Fibroblast of lung (primary cell): ENCODE data around the gene DNAI1. TPM values are rescaled to one million over a fixed set of nuclear protein-coding genes. Genes with fewer than 3 reads are reported as not detected.
"Not testable (repeated sequence)": the region's sequence is repeated elsewhere in the genome, so short reads cannot be mapped to it uniquely, and the experiment has no call there.

Experiments
- DNase-seq, 2 donors: peaks; one replicate each; pipeline versions ENCODE4 v3.0.0 to v3.0.0-alpha.2; 2010; ENCODE audit warnings: low read depth in 2 of 2
- H2AFZ ChIP-seq: 2 replicates; pipeline ENCODE4 v1.5.1; 2012; ENCODE audit warnings: low read length, control low read depth, inconsistent platforms
- H3K27ac ChIP-seq: 2 replicates; pipeline ENCODE4 v1.5.1; 2011; ENCODE audit warnings: low read length, control low read depth; ENCODE audit not compliant: insufficient read depth
- H3K27me3 ChIP-seq: 2 replicates; pipeline ENCODE4 v1.5.1; 2011; ENCODE audit warnings: mild to moderate bottlenecking, low read length; ENCODE audit not compliant: control insufficient read depth, insufficient read depth
- H3K36me3 ChIP-seq: 2 replicates; pipeline ENCODE4 v1.5.1; 2011; ENCODE audit warnings: low read length; ENCODE audit not compliant: control insufficient read depth, insufficient read depth
- H3K4me1 ChIP-seq: 2 replicates; pipeline ENCODE4 v1.5.1; 2011; ENCODE audit warnings: low read length; ENCODE audit not compliant: control insufficient read depth, insufficient read depth; ENCODE audit errors: extremely low read depth
- H3K4me2 ChIP-seq: 2 replicates; pipeline ENCODE4 v1.5.1; 2011; ENCODE audit warnings: low read length, control low read depth; ENCODE audit not compliant: insufficient read depth; ENCODE audit errors: extremely low read depth
- H3K4me3 ChIP-seq, 4 experiments: fragments of 200-600 bp in 1 of 4; sonication (generic) in 1 of 4; replicated peaks in 1 of 4; 2 replicates each; pipeline ENCODE4 v1.5.1; 2011 to 2016; ENCODE audit warnings: low read length in 4 of 4, low read depth in 3 of 4, mild to moderate bottlenecking in 3 of 4, control low read depth in 2 of 4, inconsistent platforms in 1 of 4, mixed read lengths in 1 of 4; ENCODE audit not compliant: insufficient read depth in 1 of 4; ENCODE audit errors: control extremely low read depth in 1 of 4
- H3K79me2 ChIP-seq: 2 replicates; pipeline ENCODE4 v1.5.1; 2012; ENCODE audit warnings: mild to moderate bottlenecking, low read length, inconsistent platforms; ENCODE audit not compliant: control insufficient read depth, insufficient read depth
- H3K9ac ChIP-seq: 2 replicates; pipeline ENCODE4 v1.5.1; 2011; ENCODE audit warnings: mild to moderate bottlenecking, low read length, control low read depth; ENCODE audit not compliant: insufficient read depth
- H3K9me3 ChIP-seq: 2 replicates; pipeline ENCODE4 v1.5.1; 2012; ENCODE audit warnings: low read depth, low read length; ENCODE audit not compliant: control insufficient read depth, insufficient read depth
- H4K20me1 ChIP-seq: 2 replicates; pipeline ENCODE4 v1.5.1; 2011; ENCODE audit warnings: low read length; ENCODE audit not compliant: control insufficient read depth, insufficient read depth; ENCODE audit errors: extremely low read depth
- CTCF ChIP-seq, 2 donors: IDR thresholded peaks in 1 of 2; conservative IDR thresholded peaks in 1 of 2; 1 replicate in 1 of 2; 2 replicates in 1 of 2; pipeline ENCODE4 v1.5.1; 2011 to 2012; ENCODE audit warnings: low read length in 2 of 2, control low read depth in 1 of 2, inconsistent platforms in 1 of 2, low read depth in 1 of 2, mild to moderate bottlenecking in 1 of 2
- EZH2 ChIP-seq: IDR thresholded peaks from 2 replicates; pipeline ENCODE4 v1.5.1; 2012; ENCODE audit warnings: low read length, control low read depth, mild to moderate bottlenecking; ENCODE audit errors: missing control alignments
- polyA plus RNA-seq, 2 donors: library from polyadenylated mRNA; depleted of rRNA in 1 of 2; stranded (reverse) in 1 of 2; unstranded in 1 of 2; fragments of >200 nt; gene quantifications; 2 replicates each; pipeline ENCODE4 v1.2.1, GENCODE V29; 2011 to 2012; ENCODE audit warnings: missing spikeins in 1 of 2
- total RNA-seq: library from RNA; depleted of rRNA; stranded (reverse); fragments of >200 nt; gene quantifications from 2 replicates; pipeline ENCODE4 v1.2.1, GENCODE V29; 2014

Gene DNAI1
- total and polyA plus RNA-seq, 2 donors (not counting 1 experiment from before 2014, with no cell fraction given), result not detected

GRCh38 chr9:34475097-34475496, 16.5 kb downstream of the DNAI1 start:
- H3K27me3 ChIP-seq, result peaks cover 2% of the 10 kb centered on the region
- no peaks in the 10 kb centered on the region for H4K20me1 ChIP-seq
- no peaks in the 10 kb centered on the region for H3K36me3 ChIP-seq
- TF ChIP-seq EZH2, result no peak
- TF ChIP-seq CTCF (conservative IDR thresholded peaks at IDR 0.05 in 1 of 2, IDR thresholded peaks at IDR 0.05 in 1 of 2; ENCODE audit: low read depth in 1 of 2, low read length in 2 of 2), result no peak
- no peaks in the 10 kb centered on the region for H3K9me3 ChIP-seq
- H3K4me2 ChIP-seq, result no peak overlapping the region
- H3K9ac ChIP-seq, result no peak overlapping the region
- H2AFZ ChIP-seq, result no peak overlapping the region
- H3K27ac ChIP-seq, result no peak overlapping the region
- no peaks in the 10 kb centered on the region for H3K4me1 ChIP-seq
- no peak for DNase-seq
- H3K4me3 ChIP-seq, result no peak overlapping the region
- no peaks in the 10 kb centered on the region for H3K79me2 ChIP-seq

GRCh38 chr9:34477541-34477940, 18.9 kb downstream of the DNAI1 start:
- Histone ChIP-seq H3K4me2 (no peak overlapping the region), H3K4me1 (no peaks in the 10 kb centered on the region), H3K79me2 (no peaks in the 10 kb centered on the region), H3K9me3 (no peaks in the 10 kb centered on the region), H3K27ac (no peak overlapping the region), H4K20me1 (no peaks in the 10 kb centered on the region), H3K9ac (no peak overlapping the region), H3K27me3 (peaks cover 2% of the 10 kb centered on the region), H3K4me3 (no peak overlapping the region), H2AFZ (no peak overlapping the region), H3K36me3 (no peaks in the 10 kb centered on the region)
- TF ChIP-seq EZH2, result no peak
- TF ChIP-seq CTCF (conservative IDR thresholded peaks at IDR 0.05 in 1 of 2, IDR thresholded peaks at IDR 0.05 in 1 of 2; ENCODE audit: low read depth in 1 of 2, low read length in 2 of 2), result no peak
- DNase-seq, result no peak

GRCh38 chr9:34479431-34479866, 20.8 kb downstream of the DNAI1 start:
- no peak for TF ChIP-seq EZH2
- no peak for TF ChIP-seq CTCF (conservative IDR thresholded peaks at IDR 0.05 in 1 of 2, IDR thresholded peaks at IDR 0.05 in 1 of 2; ENCODE audit: low read depth in 1 of 2, low read length in 2 of 2)
- Histone ChIP-seq H4K20me1 (no peaks in the 10 kb centered on the region), H3K4me2 (no peak overlapping the region), H2AFZ (no peak overlapping the region), H3K27me3 (peaks cover 2% of the 10 kb centered on the region), H3K9me3 (no peaks in the 10 kb centered on the region), H3K4me3 (no peak overlapping the region), H3K79me2 (no peaks in the 10 kb centered on the region), H3K36me3 (no peaks in the 10 kb centered on the region), H3K27ac (no peak overlapping the region), H3K9ac (no peak overlapping the region), H3K4me1 (no peaks in the 10 kb centered on the region)
- DNase-seq, result no peak

GRCh38 chr9:34481620-34482019, 23.0 kb downstream of the DNAI1 start:
- H3K79me2 ChIP-seq, H3K4me1 ChIP-seq, H3K9me3 ChIP-seq, H3K27me3 ChIP-seq, H3K36me3 ChIP-seq, H4K20me1 ChIP-seq, H3K9ac ChIP-seq, H2AFZ ChIP-seq, DNase-seq, H3K4me3 ChIP-seq, H3K27ac ChIP-seq, H3K4me2 ChIP-seq: not testable (repeated sequence)

- H3K27ac ChIP-seq, H3K79me2 ChIP-seq, H3K4me2 ChIP-seq, DNase-seq, H3K36me3 ChIP-seq, H3K9me3 ChIP-seq, H2AFZ ChIP-seq, H3K4me1 ChIP-seq, H3K27me3 ChIP-seq, H3K4me3 ChIP-seq, H3K9ac ChIP-seq, H4K20me1 ChIP-seq: not testable (repeated sequence)
Observed at GRCh38 chr9:34482746-34483145, 24.1 kb downstream of the DNAI1 start.
